ENCODE data around the gene PPFIA1.

Gene PPFIA1

GRCh38 chr11:70315716-70316115, 45.2 kb downstream of the PPFIA1 start:
- TF ChIP-seq BHLHE40 (IDR thresholded peaks at IDR 0.05; ENCODE audit: borderline replicate concordance) (no peak), NFRKB (IDR thresholded peaks at IDR 0.05) (no peak), TARDBP (IDR thresholded peaks at IDR 0.05) (no peak), HDGF (IDR thresholded peaks at IDR 0.05; ENCODE audit: borderline replicate concordance) (no peak), FOXM1 (IDR thresholded peaks at IDR 0.05; ENCODE audit: borderline replicate concordance) (no peak), L3MBTL2 (conservative IDR thresholded peaks at IDR 0.05) (no peak), SUZ12 (IDR thresholded peaks at IDR 0.05) (no peak), LEF1 (IDR thresholded peaks at IDR 0.05; ENCODE audit: borderline replicate concordance) (no peak), SP1 (IDR thresholded peaks at IDR 0.05) (no peak), ELF4 (IDR thresholded peaks at IDR 0.05) (no peak), FOXK2 (IDR thresholded peaks at IDR 0.05) (no peak), FOXA1 (IDR thresholded peaks at IDR 0.05) (no peak), CTBP1 (IDR thresholded peaks at IDR 0.05; ENCODE audit: borderline replicate concordance) (no peak), PKNOX1 (IDR thresholded peaks at IDR 0.05) (no peak), ARNT (IDR thresholded peaks at IDR 0.05) (no peak), ZNF384 (IDR thresholded peaks at IDR 0.05) (no peak)
- CTCF ChIA-PET = no interaction called here
- POLR2A ChIA-PET = no interaction called here
- DNase-seq (ENCODE audit: extremely low spot score) = no peak

DNA sequence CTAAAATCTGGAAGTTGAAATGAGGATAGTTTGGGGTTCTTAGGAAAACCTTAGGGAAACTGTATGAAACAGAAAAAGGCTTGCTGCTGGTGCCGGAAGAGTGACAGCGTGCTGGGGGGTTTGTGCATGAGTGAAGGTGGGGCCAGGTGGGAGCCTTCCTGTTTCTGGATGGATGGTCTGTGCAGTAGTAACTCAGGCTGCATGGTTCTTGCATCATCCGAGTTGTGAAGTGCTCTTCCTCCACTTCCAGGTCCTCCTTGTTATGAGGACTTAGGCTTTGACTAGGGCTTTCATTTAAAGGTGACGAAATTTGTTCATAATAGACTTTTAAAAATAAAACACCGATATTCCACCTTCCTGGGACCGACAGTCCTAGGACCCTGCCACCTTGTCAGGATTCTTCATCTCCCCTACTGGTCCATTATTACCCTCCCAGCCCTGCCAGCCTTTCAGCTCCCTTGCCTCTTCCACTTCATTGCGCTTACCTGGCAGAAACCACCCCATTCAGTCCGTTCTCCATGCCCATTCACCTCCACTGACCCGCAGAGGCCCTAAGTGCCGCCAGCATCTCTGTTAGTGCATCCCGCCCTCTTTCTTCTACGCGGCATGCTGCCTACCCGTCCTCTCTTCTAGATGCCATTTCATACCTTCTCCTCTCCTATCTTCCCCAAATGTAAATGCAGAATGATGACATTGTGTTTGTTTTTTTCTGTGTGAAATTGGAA, 47.3 kb downstream of the PPFIA1 start:
- CTCF ChIA-PET = no interaction called here
- POLR2A ChIA-PET = no interaction called here
- TF ChIP-seq FOXA1 (IDR thresholded peaks at IDR 0.05) (no peak), LEF1 (IDR thresholded peaks at IDR 0.05; ENCODE audit: borderline replicate concordance) (no peak), SP1 (IDR thresholded peaks at IDR 0.05) (no peak), BHLHE40 (IDR thresholded peaks at IDR 0.05; ENCODE audit: borderline replicate concordance) (no peak), NFRKB (IDR thresholded peaks at IDR 0.05) (no peak), SUZ12 (IDR thresholded peaks at IDR 0.05) (no peak), TARDBP (IDR thresholded peaks at IDR 0.05) (no peak), ZNF384 (IDR thresholded peaks at IDR 0.05) (no peak), FOXK2 (IDR thresholded peaks at IDR 0.05) (no peak), ELF4 (IDR thresholded peaks at IDR 0.05) (no peak), ARNT (IDR thresholded peaks at IDR 0.05) (no peak), L3MBTL2 (conservative IDR thresholded peaks at IDR 0.05) (no peak), PKNOX1 (IDR thresholded peaks at IDR 0.05) (no peak), HDGF (IDR thresholded peaks at IDR 0.05; ENCODE audit: borderline replicate concordance) (no peak), CTBP1 (IDR thresholded peaks at IDR 0.05; ENCODE audit: borderline replicate concordance) (no peak), FOXM1 (IDR thresholded peaks at IDR 0.05; ENCODE audit: borderline replicate concordance) (no peak)
- no peak for DNase-seq (ENCODE audit: extremely low spot score)

DNA sequence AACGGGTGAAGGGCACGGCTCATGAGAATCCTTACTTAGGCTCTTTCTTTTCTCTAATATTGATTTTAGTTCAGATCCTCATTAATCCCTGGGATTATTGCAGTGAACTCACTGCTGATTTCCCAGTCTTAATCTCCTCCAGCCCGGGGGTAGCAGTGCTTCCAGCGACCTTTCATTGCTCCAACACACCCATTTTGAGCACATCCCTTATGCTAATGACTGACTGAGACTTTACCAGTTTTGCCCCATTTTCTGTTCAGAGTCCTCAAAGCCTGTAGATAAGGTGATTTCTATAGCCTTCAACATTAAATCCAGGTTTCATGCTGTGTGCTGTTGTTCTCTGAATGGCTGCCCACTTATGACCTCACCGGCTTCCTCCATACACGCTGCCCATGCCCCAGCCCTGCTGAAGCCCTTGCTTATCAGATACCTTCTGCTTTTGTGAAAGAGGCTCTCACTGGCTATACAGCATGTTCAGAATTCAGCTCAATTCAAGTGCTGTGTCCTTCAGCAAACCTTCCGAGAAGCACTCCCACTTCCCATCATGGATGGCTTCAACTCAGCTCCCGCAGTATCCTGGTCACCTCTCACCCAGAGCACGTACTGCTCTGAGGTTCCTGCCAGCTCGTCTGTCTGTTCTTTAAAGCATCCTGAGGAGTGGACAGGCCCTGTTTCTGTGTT, 49.0 kb downstream of the PPFIA1 start:
- no peak for DNase-seq (ENCODE audit: extremely low spot score)
- POLR2A ChIA-PET = no interaction called here
- CTCF ChIA-PET = no interaction called here
- no peak for TF ChIP-seq ARNT (IDR thresholded peaks at IDR 0.05)
- no peak for TF ChIP-seq PKNOX1 (IDR thresholded peaks at IDR 0.05)
- no peak for TF ChIP-seq FOXA1 (IDR thresholded peaks at IDR 0.05)
- no peak for TF ChIP-seq FOXK2 (IDR thresholded peaks at IDR 0.05)
- TF ChIP-seq FOXM1 (IDR thresholded peaks at IDR 0.05; ENCODE audit: borderline replicate concordance) = no peak
- TF ChIP-seq ZNF384 (IDR thresholded peaks at IDR 0.05) = no peak
- TF ChIP-seq LEF1 (IDR thresholded peaks at IDR 0.05; ENCODE audit: borderline replicate concordance) = no peak
- no peak for TF ChIP-seq L3MBTL2 (conservative IDR thresholded peaks at IDR 0.05)
- TF ChIP-seq SP1 (IDR thresholded peaks at IDR 0.05) = no peak
- no peak for TF ChIP-seq SUZ12 (IDR thresholded peaks at IDR 0.05)

DNA sequence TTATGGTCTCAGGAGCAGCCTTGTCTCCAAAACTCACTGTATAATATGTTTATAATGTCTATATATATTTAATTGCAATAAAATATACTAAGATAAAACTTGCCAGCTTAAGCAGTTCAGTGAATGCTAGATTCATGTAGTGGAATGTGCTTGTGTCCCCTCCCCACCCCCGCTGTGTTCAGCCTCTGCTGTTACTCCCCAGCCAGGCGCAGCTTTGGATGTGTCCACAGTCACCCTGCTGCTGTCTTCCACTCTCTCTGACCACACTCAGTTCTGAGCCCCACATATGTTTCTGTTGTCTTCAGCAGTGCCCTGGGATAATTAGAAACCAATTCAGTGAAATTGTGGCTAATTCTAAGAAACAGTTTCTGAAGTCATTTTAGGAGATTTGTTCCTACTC, 52.2 kb downstream of the PPFIA1 start:
- POLR2A ChIA-PET = interaction anchor here (0.9 kb wide), 1 partner anchor 120 kb away, joined by 3 read pairs; the partner anchor contains the start of gene FADD
- CTCF ChIA-PET = no interaction called here
- no peak for DNase-seq (ENCODE audit: extremely low spot score)
- TF ChIP-seq TARDBP (IDR thresholded peaks at IDR 0.05) (no peak), BHLHE40 (IDR thresholded peaks at IDR 0.05; ENCODE audit: borderline replicate concordance) (no peak), CTBP1 (IDR thresholded peaks at IDR 0.05; ENCODE audit: borderline replicate concordance) (no peak), FOXK2 (IDR thresholded peaks at IDR 0.05) (no peak), LEF1 (IDR thresholded peaks at IDR 0.05; ENCODE audit: borderline replicate concordance) (no peak), HDGF (IDR thresholded peaks at IDR 0.05; ENCODE audit: borderline replicate concordance) (no peak), PKNOX1 (IDR thresholded peaks at IDR 0.05) (no peak), NFRKB (IDR thresholded peaks at IDR 0.05) (no peak), L3MBTL2 (conservative IDR thresholded peaks at IDR 0.05) (no peak), ARNT (IDR thresholded peaks at IDR 0.05) (no peak), FOXA1 (IDR thresholded peaks at IDR 0.05) (no peak), FOXM1 (IDR thresholded peaks at IDR 0.05; ENCODE audit: borderline replicate concordance) (no peak), ELF4 (IDR thresholded peaks at IDR 0.05) (no peak), SUZ12 (IDR thresholded peaks at IDR 0.05) (no peak), SP1 (IDR thresholded peaks at IDR 0.05) (no peak)

- ChIA-PET CTCF (no interaction called here), POLR2A (no interaction called here)
- no peak for DNase-seq (ENCODE audit: extremely low spot score)
- TF ChIP-seq FOXA1 (IDR thresholded peaks at IDR 0.05) = no peak
- no peak for TF ChIP-seq NFRKB (IDR thresholded peaks at IDR 0.05)
- no peak for TF ChIP-seq FOXM1 (IDR thresholded peaks at IDR 0.05; ENCODE audit: borderline replicate concordance)
- TF ChIP-seq CTBP1 (IDR thresholded peaks at IDR 0.05; ENCODE audit: borderline replicate concordance) = no peak
- TF ChIP-seq ELF4 (IDR thresholded peaks at IDR 0.05) = no peak
- TF ChIP-seq HDGF (IDR thresholded peaks at IDR 0.05; ENCODE audit: borderline replicate concordance) = no peak
- no peak for TF ChIP-seq PKNOX1 (IDR thresholded peaks at IDR 0.05)
- no peak for TF ChIP-seq L3MBTL2 (conservative IDR thresholded peaks at IDR 0.05)
- no peak for TF ChIP-seq BHLHE40 (IDR thresholded peaks at IDR 0.05; ENCODE audit: borderline replicate concordance)
- no peak for TF ChIP-seq SUZ12 (IDR thresholded peaks at IDR 0.05)
- no peak for TF ChIP-seq TARDBP (IDR thresholded peaks at IDR 0.05)
- no peak for TF ChIP-seq ARNT (IDR thresholded peaks at IDR 0.05)
- no peak for TF ChIP-seq LEF1 (IDR thresholded peaks at IDR 0.05; ENCODE audit: borderline replicate concordance)
These were observed 53.3 kb downstream of the PPFIA1 start for GRCh38 chr11:70323806-70324205.

Data from HEK293T (cell line).